ENCODE data around the gene RAB13.
A peak's percentile ranks its signal among the peaks of the same experiment; 100 is the strongest.
"Not testable (repeated sequence)": the region's sequence is repeated elsewhere in the genome, so short reads cannot be mapped to it uniquely, and the experiment has no call there.

Gene RAB13

GRCh38 chr1:154000420-154000819 is 14.3 kb upstream of the RAB13 start:
- no peak for TF ChIP-seq ZFX (IDR thresholded peaks at IDR 0.05)
- no peak for TF ChIP-seq CTCF (conservative IDR thresholded peaks at IDR 0.05)
- H3K27ac ChIP-seq: no peak overlapping the region

- not testable (repeated sequence) for H3K27ac ChIP-seq
Observed at GRCh38 chr1:153996882-153997281, 10.7 kb upstream of the RAB13 start.

- TF ChIP-seq ZFX (IDR thresholded peaks at IDR 0.05): no peak
- no peak for TF ChIP-seq CTCF (conservative IDR thresholded peaks at IDR 0.05)
- H3K27ac ChIP-seq: 0 out of 2 replicates have a peak overlapping the region, but pooled peaks have one; percentile 8
Observed at GRCh38 chr1:153995640-153996039, 9.5 kb upstream of the RAB13 start.

- H3K27ac ChIP-seq: no peak overlapping the region
- no peak for TF ChIP-seq ZFX (IDR thresholded peaks at IDR 0.05)
Observed at GRCh38 chr1:153995202-153995601, 9.1 kb upstream of the RAB13 start.

DNA sequence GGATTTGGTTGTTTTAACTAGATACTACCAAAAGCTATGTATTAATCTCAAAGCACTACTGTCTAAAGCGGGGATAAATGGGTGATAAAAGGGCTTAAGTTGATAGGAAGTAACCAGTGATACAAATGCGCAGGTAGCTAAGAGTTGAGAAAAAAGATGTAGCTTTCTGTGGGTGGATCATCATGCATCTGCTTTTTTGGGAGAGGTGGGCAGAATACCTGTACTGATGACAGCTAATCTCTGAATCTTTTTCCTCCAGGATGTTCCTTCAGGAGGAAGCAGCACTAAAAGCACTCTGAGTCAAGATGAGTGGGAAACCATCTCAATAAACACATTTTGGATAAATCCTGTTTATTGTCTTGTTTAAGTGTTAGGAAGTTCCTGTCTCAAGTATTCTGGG is 5.7 kb upstream of the RAB13 start:
- H3K27ac ChIP-seq: no peak overlapping the region
- no peak for TF ChIP-seq CTCF (conservative IDR thresholded peaks at IDR 0.05)
- TF ChIP-seq ZFX (IDR thresholded peaks at IDR 0.05): no peak

DNA sequence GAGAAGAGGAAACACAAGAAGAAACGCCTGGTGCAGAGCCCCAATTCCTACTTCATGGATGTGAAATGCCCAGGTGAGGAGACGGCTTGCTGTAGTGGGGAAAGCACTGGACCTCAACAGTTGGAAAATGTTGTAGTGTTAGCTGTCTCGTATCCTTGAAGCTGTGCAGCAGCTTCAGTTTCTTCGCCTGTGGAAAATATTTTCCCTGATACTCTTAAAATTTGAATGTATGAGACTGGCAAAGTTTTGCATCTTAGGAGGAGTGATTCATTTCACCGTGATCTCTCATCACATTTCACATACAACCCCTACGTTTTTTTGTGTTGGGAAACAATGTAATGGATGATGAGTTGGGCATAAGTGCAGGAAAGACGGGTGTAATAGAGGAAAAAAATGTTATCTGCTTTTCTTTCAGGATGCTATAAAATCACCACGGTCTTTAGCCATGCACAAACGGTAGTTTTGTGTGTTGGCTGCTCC is 5.1 kb upstream of the RAB13 start:
- no peak for TF ChIP-seq CTCF (conservative IDR thresholded peaks at IDR 0.05)
- no peak for TF ChIP-seq ZFX (IDR thresholded peaks at IDR 0.05)
- peak overlapping the region; percentile 94 for H3K27ac ChIP-seq

DNA sequence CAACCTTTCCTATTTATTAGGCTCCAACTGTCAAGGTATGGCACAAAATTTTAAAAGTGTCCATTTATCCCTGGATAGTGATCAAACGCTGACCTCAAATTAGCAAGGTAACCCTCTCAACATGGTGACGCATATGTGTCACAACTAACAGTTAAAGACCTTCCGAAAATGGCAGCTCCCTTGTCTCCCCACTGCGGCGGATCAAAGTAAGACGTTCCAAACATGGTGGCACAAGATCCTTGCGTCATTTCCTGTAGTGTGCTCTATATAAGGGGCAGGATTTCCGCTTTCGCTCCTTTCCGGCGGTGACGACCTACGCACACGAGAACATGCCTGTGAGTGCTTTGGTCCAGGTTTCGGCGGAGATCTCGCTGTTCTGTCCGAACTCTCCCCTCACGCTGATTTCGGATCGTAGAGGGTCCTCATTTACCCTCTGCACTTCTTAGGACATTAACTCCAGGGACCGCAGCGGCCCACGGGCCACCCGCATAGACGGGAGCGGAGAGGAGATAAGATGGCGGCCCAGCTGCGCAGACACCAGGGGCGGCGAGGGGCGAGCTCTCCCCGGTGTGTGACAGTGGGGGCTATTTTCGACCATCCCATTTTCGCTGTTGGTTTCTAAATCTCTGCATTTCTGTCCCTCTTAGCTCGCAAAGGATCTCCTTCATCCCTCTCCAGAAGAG is 4.5 kb upstream of the RAB13 start, which contains the start of gene RPS27:
TSS of gene RPS27 (plus strand) at position 295 of the 683 bp plus-strand sequence. CDS start at position 330, 35 bp downstream.
- TF ChIP-seq CTCF (conservative IDR thresholded peaks at IDR 0.05) (no peak), ZFX (IDR thresholded peaks at IDR 0.05) (no peak)

GRCh38 chr1:153987621-153988020 is 1.5 kb upstream of the RAB13 start:
- H3K27ac ChIP-seq: peak overlapping the region; percentile 77; the same call in 1 of the 2 replicates

More for the DNA sequence above, 4.5 kb upstream of the RAB13 start, which contains the start of gene RPS27:
- H3K27ac ChIP-seq: peak within 1 kb of the TSS; percentile 94

More at GRCh38 chr1:153987621-153988020, 1.5 kb upstream of the RAB13 start:
- TF ChIP-seq CTCF (conservative IDR thresholded peaks at IDR 0.05) (no peak), ZFX (IDR thresholded peaks at IDR 0.05) (no peak)

All from C4-2B (cell line).